Endodermal cell (in vitro differentiated cells): ENCODE results near the gene PRPF39. TPM values are rescaled to one million over a fixed set of nuclear protein-coding genes. Genes with fewer than 3 reads are reported as not detected.
"Not testable (repeated sequence)": the region's sequence is repeated elsewhere in the genome, so short reads cannot be mapped to it uniquely, and the experiment has no call there.

Experiments used
- DNase-seq: peaks from one replicate; pipeline ENCODE4 v3.0.0-alpha.2; 2017
- H3K27ac ChIP-seq: 2 replicates; pipeline ENCODE4 v1.5.1; 2013; ENCODE audit warnings: mild to moderate bottlenecking, low read depth, low read length, moderate library complexity
- H3K27me3 ChIP-seq: 2 replicates; pipeline ENCODE4 v1.6.1; 2013; ENCODE audit warnings: mild to moderate bottlenecking, low read length, moderate library complexity; ENCODE audit not compliant: insufficient read depth, control insufficient read depth, poor library complexity, severe bottlenecking
- H3K36me3 ChIP-seq: 2 replicates; pipeline ENCODE4 v1.7.0; 2013; ENCODE audit warnings: mild to moderate bottlenecking, low read length, moderate library complexity; ENCODE audit not compliant: control insufficient read depth, insufficient read depth
- H3K4me1 ChIP-seq: one replicate; pipeline ENCODE4 v1.7.0; 2013; ENCODE audit warnings: low read length; ENCODE audit not compliant: control insufficient read depth, insufficient read depth
- H3K4me3 ChIP-seq: 2 replicates; pipeline ENCODE4 v1.5.1; 2013; ENCODE audit warnings: mild to moderate bottlenecking, low read length, moderate library complexity
- H3K9ac ChIP-seq: 2 replicates; pipeline ENCODE4 v1.6.1; 2013; ENCODE audit warnings: mild to moderate bottlenecking, low read length, moderate library complexity; ENCODE audit not compliant: poor library complexity, severe bottlenecking; ENCODE audit errors: extremely low read depth
- H3K9me3 ChIP-seq: 2 replicates; pipeline ENCODE4 v1.6.1; 2013; ENCODE audit warnings: mild to moderate bottlenecking, low read length, moderate library complexity; ENCODE audit not compliant: control insufficient read depth
- H3K27ac Mint-ChIP-seq: 2 replicates; pipeline ENCODE4 v1.8.0; 2020; ENCODE audit warnings: mixed read lengths
- H3K27me3 Mint-ChIP-seq: 2 replicates; pipeline ENCODE4 v1.8.0; 2021; ENCODE audit warnings: mild to moderate bottlenecking, mixed read lengths; ENCODE audit not compliant: insufficient read depth
- H3K36me3 Mint-ChIP-seq: 2 replicates; pipeline ENCODE4 v1.8.0; 2020; ENCODE audit warnings: low read depth, mixed read lengths
- H3K4me1 Mint-ChIP-seq: 2 replicates; pipeline ENCODE4 v1.8.0; 2020; ENCODE audit warnings: mixed read lengths
- H3K4me3 Mint-ChIP-seq: 2 replicates; pipeline ENCODE4 v1.8.0; 2020; ENCODE audit warnings: mild to moderate bottlenecking, moderate library complexity, mixed read lengths
- H3K9me3 Mint-ChIP-seq: 2 replicates; pipeline ENCODE4 v1.8.0; 2020; ENCODE audit warnings: mild to moderate bottlenecking, mixed read lengths
- whole genome bisulfite sequencing, 2 experiments: methylation state at CpG; one replicate each; pipeline versions ENCODE4 v1.1.5 to v1.1.7; 2013; ENCODE audit warnings: missing lambda C conversion rate in 2 of 2, mixed read lengths in 1 of 2; ENCODE audit not compliant: insufficient coverage in 1 of 2, insufficient read length in 1 of 2; 5-methylcytosine and 5-hydroxymethylcytosine counted together
- total RNA-seq, 2 donors: library from RNA; stranded (reverse); fragmentation: NEBNext Ultra II Directional in 1 of 2; extraction: Animal tissue kit (Norgen Biotek cat#: 25700) in 1 of 2; gene quantifications; 2 replicates in 1 of 2; 3 replicates in 1 of 2; pipeline ENCODE4 v1.2.1, GENCODE V29; 2021
- TF ChIP-seq, protein P1 (sequence below): fragments of 200-600 bp; sonication (generic); conservative IDR thresholded peaks from 2 replicates; pipeline ENCODE4 v1.5.0; 2021; ENCODE audit warnings: antibody characterized with exemption, mild to moderate bottlenecking

The PRPF39 gene
- total RNA-seq, 2 donors from 2014 or later = 50.7 to 50.8 TPM

DNA sequence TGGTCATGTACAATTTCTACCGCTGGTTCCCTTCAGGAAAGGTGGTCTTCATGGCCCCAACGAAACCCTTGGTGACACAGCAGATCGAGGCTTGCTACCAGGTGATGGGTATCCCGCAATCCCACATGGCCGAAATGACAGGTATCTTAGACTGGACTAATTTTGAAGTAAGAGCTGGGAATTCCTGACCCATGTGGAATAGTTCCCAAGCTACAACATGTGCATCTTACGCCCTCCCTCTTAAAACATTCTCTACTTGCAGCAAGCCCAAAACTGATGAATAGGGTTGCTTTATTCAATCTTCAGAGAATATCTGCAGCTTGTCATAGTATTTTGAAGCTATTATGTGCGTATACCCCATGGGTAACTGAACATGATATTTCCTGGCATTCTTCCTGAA, 52.5 kb downstream of the PRPF39 start:
- H3K4me3 ChIP-seq = peak overlapping the region; percentile 99
- Mint-ChIP-seq H3K4me1 (peaks cover 22% of the 10 kb centered on the region), H3K36me3 (peaks cover 6% of the 10 kb centered on the region), H3K27me3 (no peaks in the 10 kb centered on the region), H3K27ac (peak overlapping the region; percentile 89), H3K4me3 (peak overlapping the region; percentile 97), H3K9me3 (no peaks in the 10 kb centered on the region)
- no peak for DNase-seq
- peak overlapping the region; percentile 77 for H3K27ac ChIP-seq
- H3K9ac ChIP-seq = peak overlapping the region; percentile 72
- no peaks in the 10 kb centered on the region for H3K9me3 ChIP-seq
- H3K4me1 ChIP-seq = no peaks in the 10 kb centered on the region
- H3K36me3 ChIP-seq = no peaks in the 10 kb centered on the region
- WGBS, 2 experiments = 4 to 9% methylated on average over 6 to 7 of the region's 7 CpGs
- TF ChIP-seq, protein P1, sequence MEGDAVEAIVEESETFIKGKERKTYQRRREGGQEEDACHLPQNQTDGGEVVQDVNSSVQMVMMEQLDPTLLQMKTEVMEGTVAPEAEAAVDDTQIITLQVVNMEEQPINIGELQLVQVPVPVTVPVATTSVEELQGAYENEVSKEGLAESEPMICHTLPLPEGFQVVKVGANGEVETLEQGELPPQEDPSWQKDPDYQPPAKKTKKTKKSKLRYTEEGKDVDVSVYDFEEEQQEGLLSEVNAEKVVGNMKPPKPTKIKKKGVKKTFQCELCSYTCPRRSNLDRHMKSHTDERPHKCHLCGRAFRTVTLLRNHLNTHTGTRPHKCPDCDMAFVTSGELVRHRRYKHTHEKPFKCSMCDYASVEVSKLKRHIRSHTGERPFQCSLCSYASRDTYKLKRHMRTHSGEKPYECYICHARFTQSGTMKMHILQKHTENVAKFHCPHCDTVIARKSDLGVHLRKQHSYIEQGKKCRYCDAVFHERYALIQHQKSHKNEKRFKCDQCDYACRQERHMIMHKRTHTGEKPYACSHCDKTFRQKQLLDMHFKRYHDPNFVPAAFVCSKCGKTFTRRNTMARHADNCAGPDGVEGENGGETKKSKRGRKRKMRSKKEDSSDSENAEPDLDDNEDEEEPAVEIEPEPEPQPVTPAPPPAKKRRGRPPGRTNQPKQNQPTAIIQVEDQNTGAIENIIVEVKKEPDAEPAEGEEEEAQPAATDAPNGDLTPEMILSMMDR = no peak
- no peaks in the 10 kb centered on the region for H3K27me3 ChIP-seq

DNA sequence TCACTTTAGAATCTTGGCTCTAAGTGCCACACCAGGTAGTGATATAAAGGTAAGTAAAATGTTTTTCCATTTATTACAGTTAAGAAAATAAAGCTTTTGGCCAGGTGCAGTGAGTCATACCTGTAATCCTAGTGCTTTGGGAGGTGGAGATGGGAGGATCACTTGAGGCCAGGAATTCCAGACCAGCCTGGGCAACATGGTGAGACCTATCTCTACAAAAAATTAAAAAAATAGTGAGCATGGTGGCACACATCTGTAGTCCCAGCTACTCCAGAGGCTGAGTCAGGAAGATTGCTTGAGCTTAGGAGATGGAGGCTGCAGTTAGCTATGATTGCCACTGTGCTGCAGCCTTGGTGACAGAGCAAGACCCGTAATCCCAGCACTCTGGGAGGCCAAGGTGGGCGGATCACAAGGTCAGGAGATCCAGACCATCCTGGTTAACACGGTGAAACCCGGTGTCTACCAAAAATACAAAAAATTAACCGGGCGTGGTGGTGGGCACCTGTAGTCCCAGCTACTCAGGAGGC, 56.8 kb downstream of the PRPF39 start:
- TF ChIP-seq, protein P1 = no peak
- Histone ChIP-seq H3K36me3 (no peaks in the 10 kb centered on the region), H3K27ac (no peak overlapping the region), H3K9me3 (no peaks in the 10 kb centered on the region), H3K4me1 (no peaks in the 10 kb centered on the region), H3K9ac (no peak overlapping the region), H3K4me3 (no peak overlapping the region), H3K27me3 (no peaks in the 10 kb centered on the region)
- H3K4me3 Mint-ChIP-seq = no peak overlapping the region
- 93 to 96% methylated on average over 6 of the region's 6 CpGs for WGBS, 2 experiments
- peaks cover 18% of the 10 kb centered on the region for H3K36me3 Mint-ChIP-seq
- no peak overlapping the region for H3K27ac Mint-ChIP-seq
- H3K4me1 Mint-ChIP-seq = peaks cover 17% of the 10 kb centered on the region
- H3K27me3 Mint-ChIP-seq = no peaks in the 10 kb centered on the region
- H3K9me3 Mint-ChIP-seq = peaks cover 3% of the 10 kb centered on the region
- DNase-seq = no peak

DNA sequence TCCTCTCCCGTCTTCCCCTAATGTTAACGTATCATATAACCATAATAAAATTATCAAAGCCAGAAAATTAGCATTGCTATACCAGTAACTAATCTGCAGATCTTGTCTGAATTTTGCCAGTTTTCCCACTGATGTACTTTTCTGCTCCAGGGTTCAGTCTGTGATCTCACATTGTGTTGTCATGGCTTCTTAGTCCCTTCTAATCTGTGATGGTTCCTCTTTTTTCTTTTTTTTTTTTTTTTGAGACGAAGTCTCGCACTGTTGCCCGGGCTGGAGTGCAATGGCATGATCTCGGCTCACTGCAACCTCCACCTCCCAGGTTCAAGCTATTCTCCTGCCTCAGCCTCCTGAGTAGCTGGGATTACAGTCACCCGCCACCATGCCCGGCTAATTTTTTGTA, 58.2 kb downstream of the PRPF39 start:
- not testable (repeated sequence) for H3K4me1 ChIP-seq, H3K9ac ChIP-seq, H3K9me3 Mint-ChIP-seq, DNase-seq, H3K4me3 Mint-ChIP-seq, H3K4me3 ChIP-seq, H3K9me3 ChIP-seq, H3K36me3 ChIP-seq, H3K27ac ChIP-seq, H3K27me3 ChIP-seq, H3K27ac Mint-ChIP-seq, H3K27me3 Mint-ChIP-seq
- peaks cover 25% of the 10 kb centered on the region for H3K36me3 Mint-ChIP-seq
- H3K4me1 Mint-ChIP-seq = peaks cover 11% of the 10 kb centered on the region
- WGBS, 2 experiments = 95 to 100% methylated on average over 2 to 8 of the region's 8 CpGs

DNA sequence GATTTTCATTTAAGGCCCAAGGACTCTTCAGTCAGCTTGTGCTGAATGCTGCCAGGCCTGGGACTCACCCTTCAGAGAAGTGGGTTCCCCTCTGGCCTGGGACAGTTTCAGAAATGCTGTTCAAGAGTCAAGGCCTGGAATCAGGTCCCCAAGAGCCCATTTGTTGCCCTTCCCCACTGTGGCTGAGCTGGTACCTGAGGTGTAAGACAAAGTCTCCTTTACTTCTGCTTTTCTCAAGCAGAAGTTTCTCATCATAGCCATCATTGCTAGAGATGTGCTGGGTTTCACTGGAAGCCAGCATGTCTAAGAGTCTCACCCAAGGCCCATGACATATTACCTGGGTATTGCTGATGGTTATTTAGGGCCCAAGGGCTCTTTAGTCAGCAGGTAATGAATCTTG, 60.7 kb downstream of the PRPF39 start:
- Mint-ChIP-seq H3K36me3 (peaks cover 31% of the 10 kb centered on the region), H3K27ac (no peak overlapping the region), H3K4me3 (no peak overlapping the region), H3K9me3 (peaks cover 5% of the 10 kb centered on the region), H3K27me3 (no peaks in the 10 kb centered on the region), H3K4me1 (no peaks in the 10 kb centered on the region)
- Histone ChIP-seq H3K36me3 (no peaks in the 10 kb centered on the region), H3K9ac (no peak overlapping the region), H3K9me3 (no peaks in the 10 kb centered on the region), H3K4me3 (no peak overlapping the region), H3K27ac (no peak overlapping the region), H3K4me1 (no peaks in the 10 kb centered on the region), H3K27me3 (no peaks in the 10 kb centered on the region)
- TF ChIP-seq, protein P1 = no peak
- no peak for DNase-seq
